ENCODE data around the gene CLN6.
"Not testable (repeated sequence)": the region's sequence is repeated elsewhere in the genome, so short reads cannot be mapped to it uniquely, and the experiment has no call there.

The CLN6 gene

DNA sequence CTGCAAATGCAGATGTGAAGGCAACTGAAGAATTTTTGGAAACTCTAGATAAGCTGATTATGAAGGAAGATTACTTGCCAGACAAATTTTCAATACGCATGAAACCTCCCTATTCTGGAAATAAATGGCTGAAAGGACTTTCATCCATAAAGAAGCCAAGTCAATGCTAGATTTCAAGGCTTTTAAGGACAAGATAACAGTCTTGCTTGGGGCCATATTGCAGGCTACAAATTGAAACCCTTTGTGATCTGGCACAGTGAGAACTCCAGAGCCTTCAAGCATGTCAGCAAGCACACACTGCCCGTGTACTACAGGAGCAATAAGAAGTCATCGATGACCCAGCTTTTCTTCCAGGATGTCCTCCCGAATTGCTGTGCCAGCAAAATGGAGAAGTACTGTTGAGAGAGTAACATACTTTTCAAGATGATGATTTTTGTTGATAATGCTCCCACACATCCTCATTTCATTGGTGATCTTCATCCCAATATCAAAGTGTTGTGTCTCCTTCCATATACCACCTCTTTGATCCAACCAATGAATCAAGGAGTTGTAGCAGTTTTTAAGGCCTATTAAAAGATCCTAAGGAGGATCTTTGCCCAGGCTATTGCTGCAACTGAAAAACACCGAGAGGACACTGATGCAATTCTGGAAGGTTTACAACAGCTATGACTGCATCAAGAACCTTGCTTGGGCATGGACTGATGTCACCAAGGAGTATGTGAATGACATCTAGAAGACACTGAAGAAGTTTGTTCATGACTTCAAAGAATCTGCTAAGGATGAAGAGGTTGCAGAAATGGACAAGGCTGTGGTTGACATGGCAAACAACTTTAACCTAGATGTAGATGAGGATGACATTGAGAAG is 44.7 kb downstream of the CLN6 start:
- DNase-seq = no peak
- Mint-ChIP-seq H3K27me3 (no peaks in the 10 kb centered on the region), H3K4me1 (ENCODE audit: low read depth) (peaks cover 11% of the 10 kb centered on the region), H3K36me3 (ENCODE audit: low read depth) (peaks cover 90% of the 10 kb centered on the region), H3K27ac (peak overlapping the region; percentile 87), H3K4me3 (no peak overlapping the region), H3K9me3 (no peaks in the 10 kb centered on the region)

DNA sequence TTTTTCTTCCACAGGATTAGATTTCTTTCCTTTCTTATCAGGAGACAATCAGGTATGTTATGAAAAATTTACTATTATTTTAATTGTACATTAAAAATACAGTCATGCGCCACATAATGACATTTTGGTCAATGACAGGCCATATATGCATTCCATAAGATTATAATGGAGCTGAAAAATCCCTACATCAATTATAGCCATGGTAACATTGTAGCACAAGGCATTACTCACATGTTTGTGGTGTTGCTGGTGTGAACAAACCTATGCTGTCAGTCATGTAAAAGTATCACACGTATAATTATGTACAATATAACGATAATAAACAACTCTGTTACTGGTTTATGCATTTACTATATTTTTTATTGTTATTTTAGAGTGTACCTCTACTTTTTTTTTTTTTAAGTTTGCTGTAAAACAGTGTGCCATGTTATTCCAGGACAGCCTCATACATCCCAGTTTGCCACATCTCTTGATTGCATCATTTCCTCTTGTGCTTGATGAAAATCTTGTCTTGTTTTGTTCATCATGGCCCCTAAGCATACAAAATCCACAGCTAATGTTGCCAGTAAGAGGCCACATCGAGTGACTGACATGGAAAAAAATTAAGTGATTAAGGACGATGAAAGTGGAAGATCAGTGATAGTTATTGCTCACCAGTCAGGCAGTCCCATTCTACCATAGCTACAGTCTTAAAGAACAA is 45.8 kb downstream of the CLN6 start:
- Mint-ChIP-seq H3K4me1 (ENCODE audit: low read depth) (peaks cover 11% of the 10 kb centered on the region), H3K36me3 (ENCODE audit: low read depth) (peaks cover 87% of the 10 kb centered on the region), H3K4me3 (no peak overlapping the region), H3K27me3 (no peaks in the 10 kb centered on the region), H3K27ac (peak overlapping the region; percentile 87), H3K9me3 (no peaks in the 10 kb centered on the region)
- DNase-seq = no peak

DNA sequence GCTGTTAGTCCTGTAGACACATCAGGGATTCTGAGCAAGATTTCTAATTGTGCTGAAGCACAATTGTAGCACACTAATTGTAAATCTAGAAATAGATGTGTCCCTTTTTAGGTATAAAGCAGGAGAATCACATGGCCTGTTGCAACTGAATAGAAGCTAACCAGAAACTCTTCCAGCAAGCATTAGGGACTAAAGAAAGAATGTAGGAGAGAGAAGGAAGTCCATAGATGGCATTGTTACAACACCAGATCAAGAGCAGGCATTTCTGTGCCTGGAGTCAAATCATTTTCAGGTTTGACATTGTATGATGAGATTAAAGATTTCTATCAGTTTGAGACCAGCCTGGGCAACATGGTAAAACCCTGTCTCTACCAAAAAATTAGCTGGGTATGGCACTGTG is 51.8 kb downstream of the CLN6 start:
- Mint-ChIP-seq H3K4me1 (ENCODE audit: low read depth) (no peaks in the 10 kb centered on the region), H3K9me3 (no peaks in the 10 kb centered on the region), H3K27me3 (no peaks in the 10 kb centered on the region), H3K4me3 (no peak overlapping the region), H3K27ac (no peak overlapping the region), H3K36me3 (ENCODE audit: low read depth) (peaks cover 83% of the 10 kb centered on the region)
- DNase-seq = no peak

DNA sequence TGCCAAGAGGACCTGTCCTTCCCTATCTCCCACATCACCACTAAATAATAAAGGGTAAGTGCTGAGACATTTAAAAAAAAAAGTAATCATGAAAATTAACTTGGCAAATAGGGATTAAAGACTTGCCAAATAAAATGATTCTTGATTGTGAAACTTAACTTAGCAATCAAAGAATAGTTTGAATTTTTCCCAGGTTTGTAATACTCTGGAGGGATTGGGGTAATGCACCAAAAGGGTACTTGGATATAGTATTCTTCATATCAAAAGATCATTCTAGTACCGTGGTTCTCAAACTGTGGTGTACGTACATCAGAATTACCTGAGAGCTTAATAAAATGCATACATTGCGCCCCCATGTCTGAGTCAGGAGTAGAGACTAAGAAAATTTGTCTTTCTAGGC is 52.9 kb downstream of the CLN6 start:
- no peaks in the 10 kb centered on the region for H3K27me3 Mint-ChIP-seq
- no peak overlapping the region for H3K27ac Mint-ChIP-seq
- DNase-seq = no peak
- peaks cover 83% of the 10 kb centered on the region for H3K36me3 Mint-ChIP-seq (ENCODE audit: low read depth)
- no peak overlapping the region for H3K4me3 Mint-ChIP-seq
- no peaks in the 10 kb centered on the region for H3K9me3 Mint-ChIP-seq
- no peaks in the 10 kb centered on the region for H3K4me1 Mint-ChIP-seq (ENCODE audit: low read depth)

DNA sequence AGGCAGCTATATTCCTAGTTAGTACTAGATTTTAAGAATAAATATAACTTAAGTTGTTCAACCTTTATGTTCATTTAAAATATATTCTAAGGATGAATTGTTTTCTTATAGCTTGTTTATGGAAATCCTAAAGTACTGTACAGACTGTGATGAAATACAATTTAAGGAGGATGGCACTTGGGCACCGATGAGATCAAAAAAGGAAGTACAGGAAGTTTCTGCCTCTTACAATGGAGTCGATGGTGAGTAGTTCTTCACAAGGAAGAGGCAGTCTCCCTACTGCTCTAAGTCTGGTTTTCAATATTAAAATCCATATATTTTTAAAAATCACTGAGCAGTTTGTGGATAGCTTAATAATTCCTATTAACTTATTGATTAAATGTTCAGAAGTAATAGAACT is 54.0 kb downstream of the CLN6 start:
- Mint-ChIP-seq H3K36me3 (ENCODE audit: low read depth) (peaks cover 78% of the 10 kb centered on the region), H3K27ac (no peak overlapping the region), H3K4me3 (no peak overlapping the region), H3K9me3 (no peaks in the 10 kb centered on the region), H3K4me1 (ENCODE audit: low read depth) (no peaks in the 10 kb centered on the region), H3K27me3 (no peaks in the 10 kb centered on the region)
- DNase-seq = no peak

DNA sequence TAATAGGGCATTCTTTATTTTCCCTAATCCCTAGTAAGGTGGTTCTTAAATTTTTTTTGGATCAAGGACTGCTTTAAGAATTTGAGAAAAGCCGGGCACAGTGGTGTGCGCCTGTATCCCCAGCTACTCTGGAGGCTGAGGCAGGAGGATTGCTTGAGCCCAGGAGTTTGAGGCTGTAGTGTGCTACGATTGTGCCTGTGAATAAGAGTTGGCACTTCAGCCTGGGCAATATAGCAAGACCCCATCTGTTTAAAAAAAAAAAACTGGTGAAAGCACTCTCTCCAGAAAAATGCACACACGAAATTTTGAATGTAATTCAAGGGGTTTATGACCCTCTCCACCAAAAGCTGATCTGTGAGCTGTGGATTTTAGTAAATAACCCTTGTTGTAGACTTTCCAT is 56.4 kb downstream of the CLN6 start:
- Mint-ChIP-seq H3K9me3 (no peaks in the 10 kb centered on the region), H3K36me3 (ENCODE audit: low read depth) (peaks cover 80% of the 10 kb centered on the region), H3K4me1 (ENCODE audit: low read depth) (no peaks in the 10 kb centered on the region), H3K4me3 (no peak overlapping the region), H3K27ac (no peak overlapping the region), H3K27me3 (no peaks in the 10 kb centered on the region)
- DNase-seq = no peak

DNA sequence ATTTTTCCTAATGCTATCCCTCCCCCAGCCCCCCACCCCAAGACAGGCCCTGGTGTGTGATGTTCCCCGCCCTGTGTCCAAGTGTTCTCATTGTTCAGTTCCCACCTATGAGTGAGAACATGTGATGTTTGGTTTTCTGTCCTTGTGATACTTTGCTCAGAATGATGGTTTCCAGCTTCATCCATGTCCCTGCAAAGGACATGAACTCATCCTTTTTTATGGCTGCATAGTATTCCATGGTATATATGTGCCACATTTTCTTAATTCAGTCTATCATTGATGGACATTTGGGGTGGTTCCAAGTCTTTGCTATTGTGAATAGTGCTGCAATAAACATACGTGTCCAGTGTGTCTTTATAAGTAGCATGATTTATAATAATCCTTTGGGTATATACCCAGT is 57.5 kb downstream of the CLN6 start:
- not testable (repeated sequence) for H3K27ac Mint-ChIP-seq; H3K4me3 Mint-ChIP-seq; H3K4me1 Mint-ChIP-seq (ENCODE audit: low read depth); H3K9me3 Mint-ChIP-seq; H3K27me3 Mint-ChIP-seq; DNase-seq
- peaks cover 72% of the 10 kb centered on the region for H3K36me3 Mint-ChIP-seq (ENCODE audit: low read depth)

DNA sequence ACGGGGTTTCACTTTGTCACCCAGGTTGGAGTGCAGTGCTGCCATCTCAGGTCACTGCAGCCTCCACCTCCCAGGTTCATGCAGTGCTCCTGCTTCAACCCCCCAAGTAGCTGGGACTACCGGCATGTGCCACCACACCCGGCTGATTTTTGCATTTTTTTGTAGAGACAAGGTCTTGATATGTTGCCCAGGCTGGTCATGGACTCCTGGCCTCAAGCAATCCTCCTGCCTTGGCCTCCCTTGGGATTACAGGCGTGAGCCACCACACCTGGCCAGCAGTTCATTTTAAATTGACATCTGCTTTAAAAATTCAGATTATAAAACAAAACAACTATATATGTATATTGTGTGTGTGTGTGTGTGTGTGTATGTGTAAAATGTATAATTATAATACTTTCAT is 62.7 kb downstream of the CLN6 start:
- no peaks in the 10 kb centered on the region for H3K27me3 Mint-ChIP-seq
- peaks cover 2% of the 10 kb centered on the region for H3K4me1 Mint-ChIP-seq (ENCODE audit: low read depth)
- DNase-seq = no peak
- peaks cover 67% of the 10 kb centered on the region for H3K36me3 Mint-ChIP-seq (ENCODE audit: low read depth)
- no peak overlapping the region for H3K4me3 Mint-ChIP-seq
- H3K9me3 Mint-ChIP-seq = no peaks in the 10 kb centered on the region
- H3K27ac Mint-ChIP-seq = no peak overlapping the region

DNA sequence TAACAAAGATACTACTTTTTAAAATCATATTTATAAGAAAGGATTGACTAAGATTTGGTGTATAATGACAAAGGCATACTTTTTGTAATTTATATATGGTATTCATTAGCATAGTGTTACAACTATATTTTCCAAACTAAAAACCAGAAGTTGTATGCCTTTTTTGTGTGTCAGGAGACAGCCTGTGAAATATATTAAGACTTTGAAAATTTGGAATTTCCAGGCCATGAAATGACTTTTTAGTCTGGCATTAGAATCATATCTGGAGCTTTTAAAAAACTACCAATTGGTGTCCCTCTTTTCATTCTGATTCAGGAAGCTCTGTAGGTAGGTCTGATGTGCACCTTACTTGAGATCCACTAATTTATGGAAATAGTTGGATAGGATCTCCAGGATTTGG is 66.3 kb downstream of the CLN6 start:
- H3K4me3 Mint-ChIP-seq = no peak overlapping the region
- peaks cover 4% of the 10 kb centered on the region for H3K4me1 Mint-ChIP-seq (ENCODE audit: low read depth)
- no peak for DNase-seq
- H3K27me3 Mint-ChIP-seq = no peaks in the 10 kb centered on the region
- H3K27ac Mint-ChIP-seq = no peak overlapping the region
- H3K9me3 Mint-ChIP-seq = no peaks in the 10 kb centered on the region
- H3K36me3 Mint-ChIP-seq (ENCODE audit: low read depth) = peaks cover 65% of the 10 kb centered on the region

DNA sequence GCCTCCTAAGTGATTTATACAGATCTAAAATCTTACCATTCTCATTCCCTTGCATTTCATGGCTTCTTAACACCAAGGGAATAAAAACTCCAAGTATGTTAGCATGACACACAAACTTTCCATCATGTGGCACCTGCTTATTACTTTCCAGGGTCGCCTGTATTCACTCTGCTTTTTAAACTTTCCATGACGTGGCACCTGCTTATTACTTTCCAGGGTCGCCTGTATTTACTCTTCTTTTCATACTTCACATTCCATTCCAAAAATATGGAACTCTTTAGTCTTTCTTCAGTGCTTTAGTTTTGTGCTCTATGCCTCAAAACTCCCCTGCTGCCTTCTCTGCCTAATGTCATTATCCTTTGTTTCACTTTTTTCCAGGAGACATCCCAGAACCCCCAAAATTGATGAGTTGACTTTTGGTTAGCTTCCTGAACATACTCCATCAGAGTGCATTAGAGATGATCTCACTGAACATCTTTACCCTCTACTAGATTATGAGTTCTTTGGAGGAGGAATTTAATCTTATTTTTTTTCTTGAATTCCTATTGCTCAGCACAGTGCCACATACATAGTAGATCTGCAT is 71.4 kb downstream of the CLN6 start:
- Mint-ChIP-seq H3K4me1 (ENCODE audit: low read depth) (peaks cover 2% of the 10 kb centered on the region), H3K4me3 (no peak overlapping the region), H3K27ac (no peak overlapping the region), H3K9me3 (no peaks in the 10 kb centered on the region), H3K36me3 (ENCODE audit: low read depth) (peaks cover 52% of the 10 kb centered on the region), H3K27me3 (no peaks in the 10 kb centered on the region)
- DNase-seq = no peak

DNA sequence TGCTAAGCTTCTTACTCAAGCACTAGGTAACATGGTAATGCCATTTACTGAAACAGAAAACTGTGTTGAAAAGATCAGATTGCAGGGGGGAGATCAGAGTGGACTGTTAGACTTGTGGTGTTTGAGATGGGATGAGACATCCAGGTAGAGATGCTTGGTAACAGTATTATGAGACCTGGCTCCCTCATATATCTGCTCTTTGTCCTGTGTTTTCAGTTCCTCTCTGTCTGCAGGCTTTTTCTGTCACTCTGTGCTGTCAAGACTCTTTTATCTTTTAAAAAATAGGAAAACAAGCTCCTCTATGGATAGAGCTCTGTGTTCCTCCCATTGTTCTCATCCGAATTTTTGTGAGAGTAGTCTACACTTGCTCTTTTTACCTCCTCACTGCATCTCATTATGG is 72.5 kb downstream of the CLN6 start:
- peaks cover 2% of the 10 kb centered on the region for H3K4me1 Mint-ChIP-seq (ENCODE audit: low read depth)
- H3K9me3 Mint-ChIP-seq = no peaks in the 10 kb centered on the region
- no peak overlapping the region for H3K4me3 Mint-ChIP-seq
- no peak for DNase-seq
- H3K36me3 Mint-ChIP-seq (ENCODE audit: low read depth) = peaks cover 51% of the 10 kb centered on the region
- no peak overlapping the region for H3K27ac Mint-ChIP-seq
- no peaks in the 10 kb centered on the region for H3K27me3 Mint-ChIP-seq
